ENCODE results near the gene IGFBP2. TPM values are rescaled to one million over a fixed set of nuclear protein-coding genes. Genes with fewer than 3 reads are reported as not detected.

IGFBP2 gene
- total and polyA plus RNA-seq, 2 experiments from 2014 or later = 163 to 338 TPM

GRCh38 chr2:216698895-216699294, 65.7 kb downstream of the IGFBP2 start:
- H4K20me1 ChIP-seq (ENCODE audit: insufficient read depth, poor library complexity, severe bottlenecking) = no peaks in the 10 kb centered on the region
- peak; percentile 87 for TF ChIP-seq CTCF (IDR thresholded peaks at IDR 0.05; ENCODE audit: poor library complexity)
- no peak for TF ChIP-seq EZH2phosphoT487 (IDR thresholded peaks at IDR 0.05; ENCODE audit: low read depth, severe bottlenecking, unreplicated experiment)
- WGBS (ENCODE audit: low lambda C conversion rate, missing lambda C conversion rate) = 23% methylated on average over 5 of the region's 5 CpGs
- peaks cover 56% of the 10 kb centered on the region for H3K4me1 ChIP-seq (ENCODE audit: insufficient read depth)
- H3K4me3 ChIP-seq = no peak overlapping the region
- peaks cover 13% of the 10 kb centered on the region for H3K79me2 ChIP-seq
- peak overlapping the region; percentile 76 for H3K27ac ChIP-seq
- peak overlapping the region; percentile 18 for H3K4me2 ChIP-seq
- no peak overlapping the region for H2AFZ ChIP-seq
- H3K36me3 ChIP-seq (replicated peaks; ENCODE audit: insufficient read depth, low read depth) = no peaks in the 10 kb centered on the region
- H3K9me3 ChIP-seq (ENCODE audit: low read depth) = no peaks in the 10 kb centered on the region
- H3K9me2 ChIP-seq (replicated peaks; ENCODE audit: insufficient read depth) = no peaks in the 10 kb centered on the region
- H3K27me3 ChIP-seq = no peaks in the 10 kb centered on the region
- DNase-seq (ENCODE audit: low spot score) = peak; percentile 85

GRCh38 chr2:216700088-216700567, 66.9 kb downstream of the IGFBP2 start:
- DNase-seq (ENCODE audit: low spot score) = no peak
- peaks cover 56% of the 10 kb centered on the region for H3K4me1 ChIP-seq (ENCODE audit: insufficient read depth)
- H3K27me3 ChIP-seq = no peaks in the 10 kb centered on the region
- H3K9me2 ChIP-seq (replicated peaks; ENCODE audit: insufficient read depth) = no peaks in the 10 kb centered on the region
- no peaks in the 10 kb centered on the region for H3K9me3 ChIP-seq (ENCODE audit: low read depth)
- no peak overlapping the region for H3K4me3 ChIP-seq
- H3K36me3 ChIP-seq (replicated peaks; ENCODE audit: insufficient read depth, low read depth) = no peaks in the 10 kb centered on the region
- H2AFZ ChIP-seq = no peak overlapping the region
- TF ChIP-seq EZH2phosphoT487 (IDR thresholded peaks at IDR 0.05; ENCODE audit: low read depth, severe bottlenecking, unreplicated experiment) (no peak), CTCF (IDR thresholded peaks at IDR 0.05; ENCODE audit: poor library complexity) (no peak), EZH2 (IDR thresholded peaks at IDR 0.05; ENCODE audit: borderline replicate concordance) (no peak)
- peaks cover under 1% of the 10 kb centered on the region for H3K79me2 ChIP-seq
- WGBS (ENCODE audit: low lambda C conversion rate, missing lambda C conversion rate) = 43% methylated on average over 7 of the region's 7 CpGs
- no peaks in the 10 kb centered on the region for H4K20me1 ChIP-seq (ENCODE audit: insufficient read depth, poor library complexity, severe bottlenecking)
- peak overlapping the region; percentile 22 for H3K4me2 ChIP-seq
- H3K27ac ChIP-seq = peak overlapping the region; percentile 76

- DNase-seq (ENCODE audit: low spot score) = no peak
- 47% methylated on average over 5 of the region's 5 CpGs for WGBS (ENCODE audit: low lambda C conversion rate, missing lambda C conversion rate)
- TF ChIP-seq CTCF (IDR thresholded peaks at IDR 0.05; ENCODE audit: poor library complexity) (no peak), EZH2 (IDR thresholded peaks at IDR 0.05; ENCODE audit: borderline replicate concordance) (no peak), EZH2phosphoT487 (IDR thresholded peaks at IDR 0.05; ENCODE audit: low read depth, severe bottlenecking, unreplicated experiment) (no peak)
- Histone ChIP-seq H3K4me2 (peak overlapping the region; percentile 22), H3K4me3 (no peak overlapping the region), H3K27ac (peak overlapping the region; percentile 76), H3K27me3 (no peaks in the 10 kb centered on the region), H2AFZ (no peak overlapping the region), H3K4me1 (ENCODE audit: insufficient read depth) (peaks cover 53% of the 10 kb centered on the region), H3K79me2 (no peaks in the 10 kb centered on the region), H4K20me1 (ENCODE audit: insufficient read depth, poor library complexity, severe bottlenecking) (no peaks in the 10 kb centered on the region), H3K9me2 (replicated peaks; ENCODE audit: insufficient read depth) (no peaks in the 10 kb centered on the region), H3K36me3 (replicated peaks; ENCODE audit: insufficient read depth, low read depth) (no peaks in the 10 kb centered on the region), H3K9me3 (ENCODE audit: low read depth) (no peaks in the 10 kb centered on the region)
Measured at GRCh38 chr2:216700781-216701180, 67.6 kb downstream of the IGFBP2 start.

GRCh38 chr2:216701544-216701943, 68.3 kb downstream of the IGFBP2 start:
- Histone ChIP-seq H3K27me3 (no peaks in the 10 kb centered on the region), H3K79me2 (no peaks in the 10 kb centered on the region), H4K20me1 (ENCODE audit: insufficient read depth, poor library complexity, severe bottlenecking) (no peaks in the 10 kb centered on the region), H3K4me3 (no peak overlapping the region), H3K9me2 (replicated peaks; ENCODE audit: insufficient read depth) (no peaks in the 10 kb centered on the region), H3K27ac (no peak overlapping the region), H3K4me2 (no peak overlapping the region), H3K9me3 (ENCODE audit: low read depth) (no peaks in the 10 kb centered on the region), H2AFZ (no peak overlapping the region), H3K4me1 (ENCODE audit: insufficient read depth) (peaks cover 45% of the 10 kb centered on the region), H3K36me3 (replicated peaks; ENCODE audit: insufficient read depth, low read depth) (no peaks in the 10 kb centered on the region)
- TF ChIP-seq CTCF (IDR thresholded peaks at IDR 0.05; ENCODE audit: poor library complexity) (no peak), EZH2 (IDR thresholded peaks at IDR 0.05; ENCODE audit: borderline replicate concordance) (no peak), EZH2phosphoT487 (IDR thresholded peaks at IDR 0.05; ENCODE audit: low read depth, severe bottlenecking, unreplicated experiment) (no peak)
- 96% methylated on average over 7 of the region's 7 CpGs for WGBS (ENCODE audit: low lambda C conversion rate, missing lambda C conversion rate)
- DNase-seq (ENCODE audit: low spot score) = no peak
